Cerebellar cortex (tissue), 1 donor: Measurements from ENCODE around the gene VWA1.
"Not testable (repeated sequence)": the region's sequence is repeated elsewhere in the genome, so short reads cannot be mapped to it uniquely, and the experiment has no call there.

Experiments used
- DNase-seq: peaks from one replicate; pipeline ENCODE4 v3.0.0-alpha.2; 2015; ENCODE audit warnings: low spot score

The VWA1 gene

DNA sequence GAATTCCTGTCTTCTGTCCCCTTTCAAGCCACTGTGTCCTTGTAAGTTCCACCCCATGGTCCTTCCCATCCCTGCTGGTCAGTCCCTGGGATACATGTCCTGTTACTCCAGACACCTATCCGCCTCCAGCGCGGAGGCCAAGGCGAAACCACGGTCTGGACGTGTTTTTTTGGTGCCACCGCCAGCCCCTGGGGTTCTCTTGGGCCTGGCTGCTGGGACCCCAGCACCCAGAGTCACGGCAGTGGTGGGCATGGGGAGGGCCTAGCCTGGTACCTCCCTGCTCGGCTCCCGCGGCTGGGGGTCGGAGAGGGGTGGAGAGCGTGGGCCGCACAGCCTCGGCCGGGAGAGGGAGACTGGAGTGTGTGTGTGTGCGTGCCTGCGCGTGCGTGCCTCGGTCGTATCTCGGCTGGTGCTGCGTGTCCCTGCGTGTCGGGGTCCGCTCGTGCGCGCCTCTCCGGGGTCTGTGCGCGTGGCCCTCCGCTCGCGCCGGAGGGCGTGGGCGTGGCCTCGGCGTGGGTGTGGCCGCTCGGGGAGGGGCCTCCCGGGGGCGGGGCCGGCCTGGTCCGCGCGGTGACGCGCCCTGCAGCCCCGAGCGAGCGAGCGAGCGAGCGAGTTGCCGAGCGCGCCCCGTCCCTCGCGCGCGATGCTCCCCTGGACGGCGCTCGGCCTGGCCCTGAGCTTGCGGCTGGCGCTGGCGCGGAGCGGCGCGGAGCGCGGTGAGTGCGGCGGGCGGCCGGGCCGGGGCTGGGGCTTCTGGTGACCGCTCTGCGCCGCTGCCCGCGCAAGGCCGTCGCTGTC lies at the start of gene VWA1:
Gene VWA1 (plus strand): TSS at position 585 of the 798 bp plus-strand sequence. CDS start 59 bp downstream, at position 644.
- no peak for DNase-seq

- no peak for DNase-seq
Observed at GRCh38 chr1:1385931-1386330, 49.6 kb upstream of the VWA1 start.

GRCh38 chr1:1387098-1388077 lies 48.1 kb upstream of the VWA1 start:
- no peak for DNase-seq

- no peak for DNase-seq
Observed at GRCh38 chr1:1388078-1388472, 47.4 kb upstream of the VWA1 start.

DNA sequence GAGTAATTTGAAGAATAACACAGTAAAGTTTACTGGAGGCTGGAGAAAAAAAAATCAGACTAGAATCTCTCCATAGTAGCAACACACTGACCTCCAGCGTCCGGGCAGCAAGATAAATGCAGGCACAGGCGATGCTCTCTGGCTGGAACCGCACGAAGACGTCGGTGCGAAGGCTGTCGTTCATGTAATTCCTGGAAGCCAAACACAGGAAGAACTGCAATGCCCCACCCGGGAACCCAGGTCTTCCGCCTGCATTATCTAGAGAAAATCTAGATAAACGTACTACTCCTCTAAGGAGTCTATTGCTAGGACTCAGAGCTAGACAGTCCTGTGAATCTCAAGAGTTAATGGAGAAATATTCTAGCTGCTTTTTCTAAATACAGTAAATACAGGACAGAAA lies 44.8 kb upstream of the VWA1 start:
- DNase-seq: no peak

- DNase-seq: no peak
Observed at GRCh38 chr1:1391225-1391624, 44.3 kb upstream of the VWA1 start.

DNA sequence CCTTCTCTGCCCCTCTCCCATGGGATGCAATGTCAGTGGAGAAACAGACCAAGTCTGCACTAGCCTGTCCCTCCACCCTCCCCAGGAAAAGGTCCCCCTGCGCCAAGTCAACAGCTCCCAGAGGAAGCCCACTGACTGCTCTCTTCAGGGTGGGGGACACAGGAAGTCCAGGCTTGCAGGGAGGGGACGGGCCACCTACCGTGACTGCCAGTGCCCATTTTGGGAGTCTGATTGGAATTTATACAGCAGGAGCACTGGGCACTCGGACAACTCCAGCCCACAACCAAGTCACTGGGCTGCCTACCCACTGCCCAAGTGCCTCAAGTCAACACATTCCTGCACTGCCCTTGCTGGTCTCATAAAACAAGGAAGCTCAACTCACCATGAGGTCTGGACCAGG lies 42.5 kb upstream of the VWA1 start:
- no peak for DNase-seq

- no peak for DNase-seq
Observed at GRCh38 chr1:1393428-1393827, 42.1 kb upstream of the VWA1 start.

GRCh38 chr1:1394116-1394515 lies 41.4 kb upstream of the VWA1 start:
- no peak for DNase-seq

DNA sequence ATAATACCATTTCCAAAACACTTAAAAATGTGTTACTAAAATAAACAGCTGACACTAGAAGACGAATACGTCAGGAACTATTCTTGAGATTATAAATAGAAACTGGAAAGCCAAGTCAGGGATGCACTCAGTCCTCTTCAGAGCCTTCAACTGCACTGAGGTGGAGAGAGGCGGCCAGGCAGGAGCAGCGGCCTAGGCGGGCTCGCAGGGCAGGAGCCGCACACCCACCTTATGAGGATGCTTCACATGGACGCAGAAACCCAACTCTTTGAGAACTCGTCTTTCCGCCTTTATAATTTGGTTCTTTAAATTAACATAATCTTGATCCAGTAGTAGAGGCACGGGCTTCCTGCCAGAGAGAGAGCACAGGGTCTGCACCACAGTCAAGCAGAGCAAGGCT lies 40.3 kb upstream of the VWA1 start:
- DNase-seq: no peak

DNA sequence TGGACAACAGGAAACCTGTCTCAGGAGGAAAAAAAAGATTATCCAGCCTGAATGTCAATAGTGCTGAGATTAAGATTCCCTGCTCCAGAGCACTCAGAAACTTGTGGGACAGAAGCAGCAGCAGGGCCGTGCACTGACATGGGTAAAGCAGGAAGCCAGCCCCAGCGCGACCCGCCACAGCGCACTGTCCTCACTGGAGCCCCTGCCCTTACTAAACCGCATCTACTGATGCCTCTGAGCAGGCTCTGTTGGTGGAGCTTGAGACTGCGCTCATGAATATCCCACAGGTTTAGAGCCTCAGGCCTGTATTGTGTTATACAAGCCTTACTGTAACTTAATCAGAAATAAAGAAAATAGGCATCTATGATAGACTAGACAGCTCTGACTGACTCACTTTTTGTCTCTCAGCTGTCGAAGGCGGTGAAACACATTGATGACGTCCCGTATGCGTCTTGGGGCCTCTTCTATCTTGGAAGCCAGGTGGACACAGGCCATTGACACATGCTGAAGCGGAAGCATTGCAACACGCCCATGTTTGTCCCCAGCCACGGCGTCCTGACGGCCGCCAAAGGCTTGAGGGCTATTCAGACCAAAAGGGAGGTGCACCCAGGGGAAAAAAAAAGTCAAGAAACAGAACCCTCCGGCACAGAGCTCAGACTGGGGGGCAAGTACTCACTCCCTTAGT lies 37.5 kb upstream of the VWA1 start:
- DNase-seq: no peak

- no peak for DNase-seq
Observed at GRCh38 chr1:1398677-1399186, 36.8 kb upstream of the VWA1 start.

DNA sequence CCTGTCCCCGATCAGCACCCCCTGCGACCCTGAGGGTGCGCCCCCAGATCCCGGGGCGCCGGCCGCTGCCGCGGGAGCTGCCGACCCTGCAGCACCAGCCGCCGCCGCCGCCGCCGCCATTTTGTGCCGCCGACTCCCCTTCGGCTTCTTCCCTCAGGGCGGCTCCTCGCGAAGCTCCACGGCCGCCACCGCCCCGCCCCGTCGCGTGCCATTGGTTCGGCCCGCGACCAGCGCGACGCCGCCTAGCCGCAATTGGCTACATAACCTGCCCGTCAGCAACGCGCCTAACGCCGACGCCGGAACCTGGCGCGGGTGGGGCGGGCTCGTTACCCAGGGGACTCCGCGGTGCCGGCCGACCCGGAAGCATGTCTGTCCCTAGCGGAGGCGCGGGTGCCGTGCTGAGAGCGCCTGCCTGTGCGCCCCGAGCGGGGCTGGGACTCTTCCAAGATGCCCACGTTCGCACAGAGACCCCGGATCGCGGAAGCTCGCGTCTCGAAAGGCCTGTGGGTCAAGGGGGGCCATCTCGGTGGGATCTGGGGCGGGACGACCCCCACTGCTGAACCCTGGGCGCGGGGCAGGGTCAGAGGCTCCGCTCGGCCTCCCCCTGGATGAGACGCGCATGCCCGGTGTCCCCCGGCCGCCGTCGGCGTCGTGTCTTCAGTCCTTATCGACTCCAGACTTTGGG lies 36.2 kb upstream of the VWA1 start, which contains the start of gene CCNL2:
Gene CCNL2 (minus strand): TSS at position 149 of the 685 bp plus-strand sequence. CDS start 29 bp downstream, at position 120.
- DNase-seq: peak; percentile 95

GRCh38 chr1:1399872-1400575 lies 35.5 kb upstream of the VWA1 start:
- no peak for DNase-seq

GRCh38 chr1:1400576-1401456 lies 34.7 kb upstream of the VWA1 start:
- no peak for DNase-seq

GRCh38 chr1:1401457-1402010 lies 34.0 kb upstream of the VWA1 start:
- DNase-seq: no peak

DNA sequence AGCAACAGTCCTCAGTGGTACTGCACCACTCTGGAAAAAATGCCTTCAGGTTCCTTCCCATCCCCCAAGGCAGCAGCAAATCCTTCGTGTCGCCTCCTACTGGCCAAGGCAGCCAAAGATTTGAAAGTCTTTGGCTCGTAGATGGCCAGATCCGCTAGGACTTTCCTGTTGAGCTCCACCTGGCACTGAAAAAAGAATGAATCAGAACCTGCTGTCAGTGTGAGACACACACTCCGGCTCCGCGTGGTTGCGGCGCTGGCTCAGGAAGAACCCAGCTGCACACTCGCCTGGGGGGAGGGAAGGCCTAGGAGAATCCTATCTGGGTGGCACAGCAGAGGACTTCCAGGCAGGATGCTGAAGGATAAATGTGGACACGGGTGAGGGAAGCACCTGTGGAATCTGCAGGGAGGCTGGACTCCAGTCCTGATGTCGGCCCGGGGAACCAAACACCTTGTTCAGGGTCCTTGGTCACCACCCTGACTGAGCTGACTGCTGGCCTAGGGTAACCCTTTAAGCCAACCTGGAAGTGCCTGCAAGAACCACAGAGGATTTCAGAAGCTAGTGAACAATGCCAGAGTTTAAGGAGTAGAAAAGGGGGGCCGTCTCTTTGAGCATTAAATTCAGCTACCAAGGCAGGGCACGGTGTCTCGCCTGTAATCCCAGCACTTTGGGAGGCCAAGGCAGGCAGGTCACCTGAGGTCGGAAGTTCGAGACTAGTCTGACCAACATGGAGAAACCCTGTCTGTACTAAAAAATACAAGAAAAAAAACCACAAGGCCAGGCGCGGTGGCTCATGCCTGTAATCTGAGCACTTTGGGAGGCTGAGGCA lies 33.2 kb upstream of the VWA1 start:
- peak; percentile 66 for DNase-seq

- DNase-seq: not testable (repeated sequence)
Observed at GRCh38 chr1:1402901-1403392, 32.5 kb upstream of the VWA1 start.
